ENCODE measurements around the gene NDUFC2.
A peak's percentile ranks its signal among the peaks of the same experiment; 100 is the strongest.
"Not testable (repeated sequence)": the region's sequence is repeated elsewhere in the genome, so short reads cannot be mapped to it uniquely, and the experiment has no call there.

Gene NDUFC2

DNA sequence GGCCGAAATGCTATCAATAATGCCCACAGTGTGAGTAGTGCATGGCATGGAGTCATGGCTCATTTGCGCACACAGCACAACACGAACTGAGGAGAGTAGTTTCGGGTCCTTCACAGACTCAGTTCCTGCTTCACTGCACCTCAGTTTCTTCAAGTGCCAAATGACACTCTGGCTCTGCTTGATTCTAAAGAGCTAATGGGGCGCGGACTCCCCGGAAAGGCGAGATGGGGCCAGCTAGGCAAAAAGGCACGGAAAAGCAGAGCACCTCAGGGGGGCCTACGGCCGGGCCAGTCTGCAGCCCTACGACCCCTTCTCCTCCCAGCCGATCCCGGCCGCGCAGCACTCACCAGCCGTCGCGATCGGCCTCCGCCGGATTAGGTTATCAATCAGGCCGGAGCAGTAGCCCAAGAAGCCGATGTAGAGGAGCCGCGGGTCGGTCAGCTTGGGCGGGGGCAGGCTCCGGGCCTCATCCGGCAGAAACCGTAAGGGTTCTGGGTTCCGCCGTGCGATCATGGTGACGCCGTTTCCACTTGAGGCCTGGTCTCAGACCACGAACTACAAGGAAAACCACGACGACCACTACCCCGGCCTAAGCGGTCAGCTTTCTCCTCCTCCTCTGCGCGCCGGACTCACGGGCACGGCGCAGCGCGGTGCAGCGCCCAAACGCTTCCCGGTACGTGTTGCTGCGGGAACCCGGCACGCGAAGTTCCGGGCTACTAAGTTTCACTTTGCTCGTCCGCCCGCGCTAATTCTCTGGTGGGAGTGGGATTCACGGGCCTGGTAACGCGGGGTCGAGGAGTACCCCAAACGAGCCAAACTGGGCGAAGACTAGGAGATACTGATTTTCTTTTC is at the start of gene NDUFC2:
NDUFC2 (minus strand) TSS at position 631 of the 852 bp plus-strand sequence; CDS start at position 513, 118 bp downstream.
- peak; percentile 27 for DNase-seq

DNA sequence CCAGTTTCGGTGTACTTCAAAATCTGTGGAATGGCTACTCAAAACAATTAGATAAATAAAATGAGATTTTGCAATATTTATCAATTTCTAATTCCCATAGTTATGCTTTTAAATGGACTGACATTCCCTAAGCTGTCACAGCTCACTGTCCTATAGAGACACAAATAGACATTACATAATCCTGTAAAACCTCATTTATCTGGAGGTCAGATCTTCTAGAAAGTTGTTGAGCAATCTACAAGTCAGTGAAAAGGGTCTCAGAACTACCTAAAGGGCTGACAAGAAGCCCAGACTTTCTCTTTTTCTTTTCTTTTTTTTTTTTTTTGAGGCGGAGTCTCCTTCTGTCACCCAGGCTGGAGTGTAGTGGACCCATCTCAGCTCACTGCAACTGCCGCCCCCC is 47.7 kb upstream of the NDUFC2 start:
- no peak for DNase-seq

DNA sequence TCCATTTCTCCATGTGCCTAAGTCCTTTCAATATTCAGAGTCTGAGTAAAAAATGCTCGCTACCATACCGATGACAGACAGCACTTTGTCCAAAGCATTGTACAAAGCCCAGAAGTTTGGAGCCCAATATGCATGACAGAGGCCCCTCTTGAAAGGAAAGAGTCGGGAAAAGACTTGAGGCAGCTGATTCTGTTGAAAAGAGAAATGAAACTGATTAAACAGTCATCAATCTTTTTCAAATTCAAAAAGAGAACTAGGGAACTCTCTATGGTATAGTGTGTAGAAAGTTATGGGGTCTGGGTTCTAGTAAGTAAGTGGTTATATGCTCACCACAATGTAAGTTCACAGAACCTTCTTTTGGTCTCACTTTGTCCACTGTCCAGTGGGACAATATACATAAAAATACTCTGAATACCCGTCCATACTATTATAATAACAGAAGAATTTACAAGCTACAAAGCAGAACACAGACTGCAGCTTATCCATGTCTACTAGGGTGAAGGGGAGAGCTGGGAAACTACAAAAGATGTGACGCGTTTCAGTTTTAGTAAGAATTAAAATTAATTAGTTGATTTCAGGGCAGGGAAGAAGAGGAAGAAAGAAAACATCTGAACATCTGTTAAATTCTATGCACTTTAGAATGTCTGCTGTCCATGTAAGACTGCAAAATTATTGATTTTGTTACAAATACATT is 33.1 kb upstream of the NDUFC2 start:
- DNase-seq = no peak

DNA sequence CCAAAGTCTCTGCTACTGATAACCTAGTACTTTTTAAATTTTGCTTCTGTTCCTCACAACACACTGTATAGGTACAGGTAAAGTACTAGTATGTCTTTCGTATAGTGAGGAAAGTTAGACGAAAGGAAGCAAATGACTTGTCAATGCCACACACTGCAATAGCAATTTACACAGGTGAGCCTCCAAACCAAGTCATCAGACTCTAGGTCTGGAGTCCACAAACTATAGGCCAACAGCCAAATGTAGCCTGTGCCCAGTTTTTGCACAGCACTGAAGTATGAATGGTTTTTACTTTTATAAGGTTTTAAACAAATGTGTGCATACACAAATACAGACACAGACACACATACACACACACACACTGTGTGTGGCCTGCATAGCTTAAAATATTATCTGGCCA is 31.6 kb upstream of the NDUFC2 start:
- DNase-seq = no peak

DNA sequence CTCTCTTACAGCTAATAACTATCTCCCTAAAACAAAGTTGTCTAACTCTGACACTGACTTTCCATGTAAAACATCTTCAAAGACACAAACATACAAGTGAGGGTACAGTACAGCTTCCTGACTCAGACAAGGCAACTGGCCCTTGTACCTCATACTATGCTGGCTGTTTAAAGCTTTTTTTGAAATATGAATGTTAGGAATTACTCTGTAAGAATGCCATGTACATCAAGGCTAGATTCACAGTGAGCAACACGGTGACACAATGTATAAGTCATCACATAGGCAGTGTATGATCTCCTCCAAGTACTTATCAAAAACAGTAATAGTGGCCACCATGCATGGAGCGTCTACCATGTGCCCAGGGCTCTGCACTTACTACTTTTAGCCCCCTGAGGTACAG is 31.2 kb upstream of the NDUFC2 start:
- DNase-seq = no peak

DNA sequence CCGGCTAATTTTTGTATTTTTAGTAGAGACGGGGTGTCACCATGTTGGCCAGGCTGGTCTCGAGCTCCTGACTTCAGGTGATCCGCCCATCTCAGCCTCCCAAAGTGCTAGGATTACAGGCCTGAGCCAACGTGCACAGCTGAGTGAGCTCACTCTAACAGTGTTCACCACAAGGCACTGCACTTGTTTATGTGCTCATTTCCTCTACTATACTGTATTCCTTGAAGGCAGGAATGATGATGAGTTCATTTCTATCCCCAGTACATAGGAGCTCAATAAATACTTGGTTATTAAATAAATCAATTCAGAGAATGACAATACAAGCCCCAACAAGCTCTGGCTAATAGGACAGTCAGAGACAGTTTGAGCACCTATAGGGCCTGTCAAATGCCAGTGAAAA is 30.7 kb upstream of the NDUFC2 start:
- no peak for DNase-seq

DNA sequence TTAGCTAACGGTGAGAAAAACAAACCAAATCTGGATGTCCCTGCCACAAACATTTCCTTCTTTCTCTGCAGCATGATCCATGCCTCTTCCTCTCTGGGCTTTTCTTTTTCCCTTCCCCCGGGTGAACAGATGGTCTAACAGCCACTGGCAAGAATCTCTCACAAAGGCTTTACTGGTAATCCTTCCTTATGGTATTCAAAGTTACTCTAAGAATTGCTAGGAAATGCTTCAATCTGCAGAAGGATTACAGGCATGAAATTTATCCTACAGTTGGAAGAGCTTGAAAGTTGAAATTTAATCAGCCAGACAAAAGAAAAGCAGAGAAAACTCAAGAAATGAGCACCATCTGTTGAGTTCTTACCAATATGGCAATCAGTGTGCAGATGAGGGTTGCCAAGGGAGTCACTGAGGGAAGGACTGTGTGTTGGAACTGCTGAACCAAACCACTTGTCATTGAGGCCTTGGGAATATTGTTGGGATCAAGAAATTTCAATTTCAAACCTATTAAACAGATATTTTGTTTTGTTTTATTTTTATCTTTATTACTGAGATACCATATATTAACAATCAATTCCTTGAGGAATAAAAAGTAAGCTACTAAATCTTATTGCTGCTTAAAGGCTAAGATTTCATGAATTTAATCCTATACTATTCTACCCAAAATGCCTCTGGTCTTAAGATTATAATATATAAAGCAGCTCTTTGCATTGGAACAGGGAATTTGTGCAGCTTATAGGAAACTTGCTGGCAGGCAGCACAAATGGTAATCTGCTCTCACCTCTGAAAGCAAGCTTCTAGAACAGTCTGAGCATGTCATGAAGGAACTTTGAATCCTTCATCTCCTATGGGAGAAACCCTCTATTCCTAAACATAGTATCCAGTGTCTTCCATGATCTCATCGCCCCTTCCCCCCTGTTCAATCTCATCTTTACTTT is 29.7 kb upstream of the NDUFC2 start:
- DNase-seq = peak; percentile 75

DNA sequence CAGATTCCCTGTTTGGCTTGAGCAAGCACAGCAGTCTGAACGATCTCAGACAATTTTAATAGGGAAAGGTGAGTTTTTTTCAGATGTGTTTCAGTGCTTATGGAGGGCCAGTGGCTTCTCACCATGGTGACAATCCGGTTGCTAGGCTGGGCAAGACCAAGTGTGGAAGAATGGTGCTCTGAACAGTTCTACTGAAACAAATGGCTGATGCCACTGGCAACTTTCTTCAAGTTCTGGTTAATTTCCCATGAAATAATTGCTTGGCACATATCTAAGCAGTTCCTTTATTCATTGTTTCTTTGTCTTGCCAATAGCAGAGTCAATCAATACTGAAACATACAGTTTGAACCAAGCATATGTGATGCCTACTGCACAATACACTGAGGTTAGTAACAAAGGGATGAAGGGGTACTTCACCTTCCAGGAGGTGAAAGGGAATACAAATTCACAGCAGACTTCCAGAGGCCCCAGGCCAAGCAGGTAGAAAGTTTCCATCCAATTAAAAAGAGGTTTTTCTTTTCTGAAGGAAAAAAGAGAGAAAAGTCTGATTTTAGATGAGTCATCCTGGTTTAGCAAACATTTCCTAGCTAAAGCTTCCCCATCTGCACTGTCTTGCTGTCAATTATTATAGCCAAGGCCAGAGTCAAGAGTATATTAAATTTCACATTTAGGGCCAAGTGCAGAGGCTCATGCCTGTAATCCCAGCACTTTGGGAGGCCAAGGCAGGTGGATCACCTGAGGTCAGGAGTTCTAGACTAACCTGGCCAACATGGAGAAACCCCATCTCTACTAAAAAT is 21.2 kb upstream of the NDUFC2 start:
- no peak for DNase-seq

DNA sequence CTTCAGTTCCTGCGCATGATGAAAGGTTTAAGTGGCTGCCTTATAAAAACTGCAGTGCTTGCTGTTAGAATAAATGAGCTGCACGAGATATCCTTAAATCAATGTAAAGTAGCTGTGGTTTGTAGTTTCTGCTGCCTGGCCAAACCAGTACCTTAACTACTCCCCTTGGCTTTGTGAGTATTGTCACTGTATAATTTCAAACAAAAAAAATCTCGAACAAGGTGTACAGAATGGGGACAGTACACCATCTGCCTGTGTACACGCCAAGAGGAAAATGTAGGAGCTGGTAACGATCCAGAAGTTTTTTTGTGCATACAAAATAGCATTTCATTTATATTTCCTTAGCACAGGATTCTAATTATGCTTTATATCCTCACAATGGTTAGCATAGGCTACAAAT is 20.6 kb upstream of the NDUFC2 start:
- DNase-seq = no peak

DNA sequence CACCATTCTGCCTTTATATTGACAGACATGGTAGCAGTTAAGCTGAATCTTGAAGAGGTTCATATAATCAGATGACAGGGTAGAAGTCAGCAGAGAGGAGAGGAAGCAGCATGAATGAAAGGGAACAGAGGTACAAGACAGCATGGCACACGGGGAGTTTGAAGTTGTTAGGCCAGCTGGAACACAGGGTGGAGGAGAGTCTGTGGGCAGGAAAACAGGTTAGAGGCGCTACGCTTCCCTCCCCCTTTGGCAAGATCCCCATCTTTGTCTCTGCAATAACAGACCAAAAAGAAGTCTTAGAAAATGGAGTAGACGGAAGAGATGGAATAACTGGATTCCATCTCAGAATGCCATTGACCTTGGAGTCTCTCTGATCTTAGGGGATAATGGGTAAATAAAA is 20.0 kb upstream of the NDUFC2 start:
- DNase-seq = no peak

DNA sequence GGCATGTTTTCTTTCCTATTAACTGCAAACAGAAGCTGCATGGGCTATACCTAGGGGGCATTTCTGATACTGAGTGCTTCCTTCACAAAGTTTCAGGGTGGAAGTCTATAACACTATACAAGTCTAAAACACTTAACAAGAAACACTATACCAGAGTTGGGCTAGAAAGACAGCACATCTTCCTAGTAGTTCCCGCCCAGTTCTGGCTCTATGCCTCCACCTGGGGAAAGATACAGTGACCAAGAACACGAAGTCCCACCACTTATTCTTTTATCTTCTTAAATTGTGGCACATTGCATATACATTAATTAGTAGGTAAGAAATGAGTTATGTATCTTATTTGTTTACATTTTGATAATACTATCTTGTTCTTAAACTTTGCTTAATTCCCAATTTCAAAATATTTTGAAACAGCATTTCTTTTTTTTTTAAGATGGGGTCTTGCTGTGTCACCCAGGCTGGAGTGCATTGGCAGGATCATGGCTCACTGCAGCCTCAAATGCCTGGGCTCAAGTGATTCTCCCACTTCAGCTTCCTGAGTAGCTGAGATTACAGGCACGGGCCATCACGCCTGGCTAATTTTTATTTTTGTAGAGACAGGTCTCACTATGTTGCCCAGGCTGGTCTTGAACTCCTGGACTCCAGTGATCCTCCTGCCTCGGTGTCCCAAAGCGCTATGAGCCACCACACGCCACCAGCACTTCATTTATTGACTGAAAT is 18.2 kb upstream of the NDUFC2 start:
- no peak for DNase-seq

DNA sequence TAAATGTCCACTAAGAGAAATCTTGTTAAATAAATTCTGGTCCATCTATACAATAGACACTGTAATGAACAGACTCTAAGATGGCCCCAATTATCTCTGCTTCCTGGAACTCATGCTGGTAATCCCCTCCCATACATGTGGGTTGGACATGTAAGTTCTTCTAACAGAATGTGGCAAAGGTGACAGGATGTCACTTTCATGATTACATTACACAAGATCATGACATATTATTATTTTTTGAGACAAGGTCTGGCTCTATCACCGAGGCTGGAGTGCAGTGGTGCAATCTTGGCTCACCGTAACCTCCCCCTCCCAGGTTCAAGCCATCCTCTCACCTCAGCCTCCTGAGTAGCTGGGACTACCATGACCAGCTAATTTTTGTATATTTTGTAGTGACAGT is 14.6 kb upstream of the NDUFC2 start:
- DNase-seq = no peak

DNA sequence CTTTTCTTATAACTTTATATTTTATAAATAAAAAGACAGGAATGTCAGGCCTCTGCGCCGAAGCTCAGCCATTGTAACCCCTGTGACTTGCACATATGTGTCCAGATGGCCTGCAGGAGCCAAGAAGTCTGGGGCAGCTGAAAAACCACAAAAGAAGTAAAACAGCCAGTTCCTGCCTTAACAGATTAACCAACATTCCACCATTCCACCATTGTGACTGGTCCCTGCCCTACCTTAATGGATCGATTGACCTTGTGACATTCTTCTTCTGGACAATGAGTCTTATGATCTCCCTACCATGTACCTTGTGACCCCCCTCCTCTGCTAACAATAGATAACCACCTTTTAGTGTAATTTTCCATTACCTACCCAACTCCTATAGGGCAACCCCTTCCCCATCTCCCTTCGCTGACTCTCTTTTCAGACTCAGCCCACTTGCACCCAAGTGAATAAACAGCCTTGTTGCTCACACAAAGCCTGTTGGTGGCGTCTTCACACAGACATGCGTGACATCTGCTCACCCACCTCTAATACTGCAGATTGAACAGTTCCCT is 6.9 kb upstream of the NDUFC2 start:
- DNase-seq = not testable (repeated sequence)

DNA sequence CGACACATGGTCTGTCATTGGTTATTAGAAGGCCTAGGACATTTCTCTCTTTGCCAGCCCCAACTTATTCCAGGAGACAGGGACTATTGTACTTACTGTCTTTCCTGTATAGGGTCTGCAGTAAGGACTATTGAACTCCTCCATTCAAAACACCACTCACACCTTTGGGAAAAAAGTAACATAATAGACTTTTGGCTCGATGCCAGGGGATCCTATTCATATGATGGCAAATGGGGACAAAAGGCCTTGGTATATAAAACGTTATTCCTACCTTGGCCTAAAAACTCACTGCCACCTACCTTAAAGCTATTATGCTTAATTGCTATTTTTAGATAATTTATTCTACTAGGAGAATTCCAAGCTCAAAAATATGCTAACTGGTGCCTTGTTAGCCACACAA is 6.3 kb upstream of the NDUFC2 start:
- no peak for DNase-seq

DNA sequence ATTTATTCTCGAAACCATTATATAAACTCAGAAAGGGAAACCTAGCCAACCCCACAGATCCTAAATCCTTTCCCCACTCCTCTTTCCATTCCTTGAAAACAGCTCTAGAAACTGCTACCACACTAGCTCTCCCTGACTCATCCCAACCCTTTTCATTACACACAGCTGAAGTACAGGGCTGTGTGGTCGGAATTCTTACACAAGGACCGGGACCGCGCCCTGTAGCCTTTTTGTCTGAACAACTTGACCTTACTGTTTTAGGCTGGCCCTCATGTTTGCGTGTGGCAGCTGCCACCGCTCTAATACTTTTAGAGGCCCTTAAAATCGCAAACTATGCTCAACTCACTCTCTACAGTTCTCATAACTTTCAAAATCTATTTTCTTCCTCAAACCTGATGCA is 4.8 kb upstream of the NDUFC2 start:
- not testable (repeated sequence) for DNase-seq

DNA sequence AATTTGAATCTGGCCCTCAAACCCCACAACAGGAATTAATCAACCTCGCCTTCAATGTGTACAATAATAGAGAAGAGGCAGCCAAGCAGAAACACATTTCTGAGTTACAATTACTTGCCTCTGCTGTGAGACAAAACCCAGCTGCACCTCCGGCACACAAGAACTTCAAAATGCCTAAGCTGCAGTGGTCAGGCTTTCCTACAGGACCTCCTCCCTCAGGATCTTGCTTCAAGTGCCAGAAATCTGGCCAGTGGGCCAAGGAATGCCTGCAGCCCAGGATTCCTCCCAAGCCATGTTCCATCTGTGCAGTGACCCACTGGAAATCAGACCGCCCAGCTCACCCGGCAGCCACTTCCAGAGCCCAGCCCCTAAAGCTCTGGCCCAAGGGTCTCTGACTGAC is 3.4 kb upstream of the NDUFC2 start:
- DNase-seq = no peak

DNA sequence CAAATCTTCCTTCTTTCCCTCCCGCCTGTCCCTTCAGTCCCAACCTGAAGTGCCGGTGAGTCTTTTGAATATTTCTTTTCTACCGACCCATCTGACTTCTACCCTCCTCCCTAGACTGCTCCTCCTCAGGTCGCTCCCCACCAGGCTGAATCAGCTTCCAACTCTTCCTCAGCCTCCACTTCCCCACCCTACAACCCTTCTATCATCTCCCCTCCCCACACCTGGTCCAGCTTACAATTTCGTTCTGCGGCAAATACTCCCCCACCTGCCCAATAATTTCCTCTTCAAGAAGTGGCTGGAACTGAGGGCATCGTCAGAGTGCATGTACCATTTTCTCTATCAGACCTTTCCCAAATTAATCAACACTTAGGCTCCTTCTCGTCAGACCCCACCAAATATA is 2.5 kb upstream of the NDUFC2 start:
- no peak for DNase-seq

DNA sequence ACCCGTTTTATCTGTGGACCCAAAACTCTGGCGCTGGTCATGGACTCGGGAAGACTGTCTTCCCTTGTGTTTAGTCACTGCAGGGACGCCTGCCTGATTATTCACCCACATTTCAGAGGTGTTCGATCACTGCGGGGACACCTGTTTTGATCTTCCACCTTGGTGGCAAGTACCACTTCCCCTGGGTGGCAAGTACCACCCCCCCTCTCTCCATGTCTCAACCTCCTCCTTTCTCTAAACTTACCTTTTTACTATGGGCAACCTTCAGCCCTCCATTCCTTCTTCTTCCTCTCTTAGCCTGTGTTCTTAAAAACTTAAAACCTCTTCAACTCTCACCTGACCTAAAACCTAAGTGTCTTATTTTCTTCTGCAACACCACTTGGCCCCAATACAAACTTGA is 1.9 kb upstream of the NDUFC2 start:
- DNase-seq = no peak

DNA sequence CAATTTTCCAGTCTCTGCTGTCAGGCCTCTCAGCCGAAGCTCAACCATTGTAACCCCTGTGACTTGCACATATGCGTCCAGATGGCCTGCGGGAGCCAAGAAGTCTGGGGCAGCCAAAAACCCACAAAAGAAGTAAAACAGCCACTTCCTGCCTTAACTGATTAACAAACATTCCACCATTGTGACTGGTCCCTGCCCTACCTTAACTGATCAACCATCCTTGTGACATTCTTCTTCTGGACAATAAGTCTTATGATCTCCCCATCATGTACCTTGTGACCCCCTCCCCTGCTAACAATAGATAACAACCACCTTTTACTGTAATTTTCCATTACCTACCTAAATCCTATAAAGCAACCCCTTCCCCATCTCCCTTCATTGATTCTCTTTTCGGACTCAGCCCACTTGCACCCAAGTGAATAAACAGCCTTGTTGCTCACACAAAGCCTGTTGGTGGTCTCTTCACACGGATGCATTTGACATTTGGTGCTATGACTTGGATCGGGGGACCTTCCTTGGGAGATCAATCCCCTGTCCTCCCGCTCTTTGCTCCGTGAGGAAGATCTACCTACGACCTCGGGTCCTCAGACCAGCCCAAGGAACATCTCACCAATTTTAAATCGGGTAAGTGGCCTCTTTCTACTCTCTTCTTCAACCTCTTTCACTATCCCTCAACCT is 1.3 kb upstream of the NDUFC2 start:
- DNase-seq = no peak

DNA sequence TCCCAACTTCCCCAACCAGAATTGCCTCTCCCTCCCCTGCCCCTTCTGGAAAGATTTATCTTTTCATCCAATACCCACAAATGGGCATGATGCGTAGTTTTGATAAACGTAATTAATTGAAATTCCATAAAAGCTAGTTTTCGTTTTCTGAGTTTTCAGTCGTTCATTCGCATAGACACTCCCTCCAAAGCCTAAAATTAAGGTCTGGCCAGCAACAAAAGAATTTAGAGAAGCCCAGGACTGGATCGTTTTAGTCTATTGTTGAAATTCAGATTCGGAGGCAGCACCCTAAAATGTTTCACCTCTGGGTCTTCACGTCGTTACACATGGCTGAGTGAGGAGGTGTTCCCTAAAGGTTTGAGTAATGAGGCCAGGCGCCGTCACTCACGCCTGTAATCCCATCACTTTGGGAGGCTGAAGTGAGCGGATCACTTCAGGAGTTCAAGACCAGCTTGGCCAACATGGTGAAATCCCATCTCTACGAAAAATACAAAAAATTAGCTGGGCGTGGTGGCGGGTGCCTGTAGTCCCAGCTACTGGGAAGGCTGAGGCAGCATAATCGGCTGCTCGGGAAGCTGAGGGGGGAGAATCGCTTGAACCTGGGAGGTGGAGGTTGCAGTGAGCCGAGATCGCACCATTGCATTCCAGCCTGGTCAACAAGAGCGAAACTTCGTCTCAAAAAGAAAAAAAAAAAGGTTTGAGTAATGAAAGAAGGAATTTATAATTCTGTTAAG is 589 bp upstream of the NDUFC2 start:
- DNase-seq = no peak

All from NCI-H1694 treated with DMSO at 0.1 percent for 48 hours (cell line).